Transverse colon (tissue), 4 donors: Measurements from ENCODE around the gene RNU1-2.
"Not testable (repeated sequence)": the region's sequence is repeated elsewhere in the genome, so short reads cannot be mapped to it uniquely, and the experiment has no call there.

Source experiments
- CTCF ChIP-seq, 5 experiments: fragments of 200-600 bp in 3 of 5; fragments of 450-650 bp in 2 of 5; sonication (generic) in 3 of 5; IDR thresholded peaks; 1 replicate in 2 of 5; 2 replicates in 3 of 5; pipeline ENCODE4 v1.5.1; 2016 to 2017; ENCODE audit warnings: antibody characterized with exemption in 5 of 5, inconsistent platforms in 3 of 5, mild to moderate bottlenecking in 2 of 5, moderate library complexity in 1 of 5
- EP300 ChIP-seq: sonication (generic); formaldehyde crosslinking; IDR thresholded peaks from one replicate; pipeline ENCODE4 v1.6.1; 2017; ENCODE audit warnings: antibody characterized with exemption, low read depth
- POLR2A ChIP-seq: fragments of 450-650 bp; IDR thresholded peaks from one replicate; pipeline ENCODE4 v1.6.1; 2016; ENCODE audit warnings: antibody characterized with exemption, mild to moderate bottlenecking, moderate library complexity
- POLR2AphosphoS5 ChIP-seq, 3 donors: sonication (generic); formaldehyde crosslinking; IDR thresholded peaks; one replicate each; pipeline ENCODE4 v1.6.1; 2016; ENCODE audit warnings: antibody characterized with exemption in 3 of 3

- not testable (repeated sequence) for TF ChIP-seq CTCF (IDR thresholded peaks at IDR 0.05); POLR2A; POLR2AphosphoS5 (IDR thresholded peaks at IDR 0.05); EP300
Measured at GRCh38 chr1:16862415-16862814, 33.4 kb upstream of the RNU1-2 start.
